ENCODE data around the gene UGT1A6.
"Not testable (repeated sequence)": the region's sequence is repeated elsewhere in the genome, so short reads cannot be mapped to it uniquely, and the experiment has no call there.

UGT1A6 gene

DNA sequence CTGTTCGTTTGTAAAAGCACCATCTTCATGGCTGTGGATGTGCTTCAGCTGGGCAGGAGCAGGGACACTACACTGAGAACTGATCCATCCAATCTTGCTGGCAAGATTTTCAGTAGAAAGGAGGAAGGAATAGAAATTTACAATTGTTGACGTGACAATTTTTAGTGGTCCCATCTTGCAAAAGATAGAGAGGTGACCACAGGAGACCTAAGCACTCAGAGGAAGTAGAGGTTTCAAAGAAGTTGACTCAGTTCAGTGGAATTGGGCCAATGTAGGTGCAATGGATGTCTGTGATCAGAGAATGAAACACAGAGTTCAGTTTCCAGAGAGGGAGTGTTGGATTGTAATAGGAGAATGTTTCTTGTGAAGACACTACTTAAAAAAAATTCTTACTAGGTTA, 21.4 kb downstream of the UGT1A6 start:
- DNase-seq (ENCODE audit: low read depth in 2 of 2, low spot score in 1 of 2): no peak

DNA sequence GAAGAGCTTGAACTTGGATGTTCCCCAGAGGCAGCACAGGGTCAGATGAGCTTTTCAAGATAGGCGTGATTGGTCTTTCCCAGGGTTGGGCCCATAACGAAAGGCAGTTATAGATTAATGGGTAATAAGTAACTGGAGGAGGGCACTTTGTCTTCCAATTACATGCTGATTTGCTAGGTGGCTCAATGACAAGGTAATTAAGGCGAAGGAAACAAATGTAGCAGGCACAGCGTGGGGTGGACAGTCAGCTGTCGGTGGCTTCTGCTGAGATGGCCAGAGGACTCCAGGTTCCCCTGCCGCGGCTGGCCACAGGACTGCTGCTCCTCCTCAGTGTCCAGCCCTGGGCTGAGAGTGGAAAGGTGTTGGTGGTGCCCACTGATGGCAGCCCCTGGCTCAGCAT, 25.9 kb downstream of the UGT1A6 start, which contains the start of gene UGT1A4:
TSS of gene UGT1A4 (plus strand) at position 185 of the 400 bp plus-strand sequence. CDS start at position 270, 85 bp downstream.
- no peak for DNase-seq (ENCODE audit: low read depth in 2 of 2, low spot score in 1 of 2)

DNA sequence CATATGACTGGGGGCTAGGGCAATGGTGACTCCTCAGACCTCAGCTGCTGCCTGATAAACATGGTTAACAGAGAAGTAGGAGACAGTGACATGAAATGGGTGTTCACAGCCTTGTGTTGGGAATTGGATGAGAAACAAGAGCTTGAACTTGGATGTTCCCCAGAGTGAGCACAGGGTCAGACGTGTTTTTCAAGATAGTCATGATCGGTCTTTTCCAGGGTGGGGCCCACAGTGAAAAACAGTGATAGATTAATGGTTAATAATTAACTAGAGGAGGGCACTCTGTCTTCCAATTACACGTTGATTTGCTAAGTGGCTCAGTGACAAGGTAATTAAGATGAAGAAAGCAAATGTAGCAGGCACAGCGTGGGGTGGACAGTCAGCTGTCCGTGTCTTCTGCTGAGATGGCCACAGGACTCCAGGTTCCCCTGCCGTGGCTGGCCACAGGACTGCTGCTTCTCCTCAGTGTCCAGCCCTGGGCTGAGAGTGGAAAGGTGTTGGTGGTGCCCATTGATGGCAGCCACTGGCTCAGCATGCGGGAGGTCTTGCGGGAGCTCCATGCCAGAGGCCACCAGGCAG, 36.1 kb downstream of the UGT1A6 start, which contains the start of gene UGT1A3:
TSS of gene UGT1A3 (plus strand) at position 320 of the 579 bp plus-strand sequence. CDS start at position 405, 85 bp downstream.
- DNase-seq (ENCODE audit: low read depth in 2 of 2, low spot score in 1 of 2): no peak

DNA sequence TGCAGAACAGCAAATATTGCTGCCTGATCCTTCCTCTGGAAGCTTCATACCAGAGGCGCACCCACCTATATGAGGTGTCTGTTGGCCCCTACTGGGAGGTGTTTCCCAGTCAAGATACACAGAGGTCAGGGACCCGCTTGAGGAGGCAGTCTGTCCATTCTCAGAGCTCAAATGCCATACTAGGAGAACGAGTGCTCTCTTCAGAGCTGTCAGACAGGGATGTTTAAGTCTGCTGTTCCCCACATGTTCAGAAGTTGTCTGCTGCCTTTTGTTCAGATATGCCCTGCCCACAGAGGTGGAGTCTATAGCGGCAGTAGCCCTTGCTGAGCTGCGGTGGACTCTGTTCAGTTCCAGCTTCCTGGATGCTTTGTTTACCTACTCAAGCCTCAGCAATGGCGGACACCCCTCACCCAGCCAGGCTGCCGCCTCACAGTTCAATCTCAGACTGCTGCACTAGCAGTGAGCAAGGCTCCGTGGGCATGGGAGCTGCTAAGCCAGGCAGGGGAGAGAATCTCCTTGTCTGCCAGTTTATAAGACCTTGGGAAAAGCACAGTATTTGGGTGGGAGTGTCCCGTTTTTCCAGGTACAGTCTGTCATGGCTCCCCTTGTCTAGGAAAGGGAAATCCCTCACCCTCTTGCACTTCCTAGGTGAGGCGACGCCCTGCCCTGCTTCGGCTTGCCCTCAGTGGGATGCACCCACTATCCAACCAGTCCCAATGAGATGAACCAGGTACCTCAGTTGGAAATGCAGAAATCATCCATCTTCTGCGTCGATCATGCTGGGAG, 44.4 kb downstream of the UGT1A6 start:
- not testable (repeated sequence) for DNase-seq (ENCODE audit: low read depth in 2 of 2, low spot score in 1 of 2)

DNA sequence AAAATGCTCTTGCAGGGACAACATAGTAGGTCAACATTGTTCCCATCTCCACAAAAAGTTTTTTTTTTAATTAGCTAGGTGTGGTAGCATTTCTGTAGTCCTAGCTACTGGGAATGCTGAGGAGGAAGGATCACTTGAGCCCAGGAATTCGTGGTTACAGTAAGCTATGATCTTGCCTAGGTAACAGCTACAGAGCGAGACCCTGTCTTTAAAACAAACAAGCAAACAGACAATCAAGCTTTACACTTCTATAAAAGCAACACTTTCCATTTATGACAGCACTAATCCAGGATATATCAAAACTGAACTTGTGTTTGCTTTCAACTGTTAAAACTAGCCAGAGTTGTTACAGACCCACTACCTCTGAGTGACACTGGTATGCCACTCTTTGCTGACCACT, 48.2 kb downstream of the UGT1A6 start:
- no peak for DNase-seq (ENCODE audit: low read depth in 2 of 2, low spot score in 1 of 2)

DNA sequence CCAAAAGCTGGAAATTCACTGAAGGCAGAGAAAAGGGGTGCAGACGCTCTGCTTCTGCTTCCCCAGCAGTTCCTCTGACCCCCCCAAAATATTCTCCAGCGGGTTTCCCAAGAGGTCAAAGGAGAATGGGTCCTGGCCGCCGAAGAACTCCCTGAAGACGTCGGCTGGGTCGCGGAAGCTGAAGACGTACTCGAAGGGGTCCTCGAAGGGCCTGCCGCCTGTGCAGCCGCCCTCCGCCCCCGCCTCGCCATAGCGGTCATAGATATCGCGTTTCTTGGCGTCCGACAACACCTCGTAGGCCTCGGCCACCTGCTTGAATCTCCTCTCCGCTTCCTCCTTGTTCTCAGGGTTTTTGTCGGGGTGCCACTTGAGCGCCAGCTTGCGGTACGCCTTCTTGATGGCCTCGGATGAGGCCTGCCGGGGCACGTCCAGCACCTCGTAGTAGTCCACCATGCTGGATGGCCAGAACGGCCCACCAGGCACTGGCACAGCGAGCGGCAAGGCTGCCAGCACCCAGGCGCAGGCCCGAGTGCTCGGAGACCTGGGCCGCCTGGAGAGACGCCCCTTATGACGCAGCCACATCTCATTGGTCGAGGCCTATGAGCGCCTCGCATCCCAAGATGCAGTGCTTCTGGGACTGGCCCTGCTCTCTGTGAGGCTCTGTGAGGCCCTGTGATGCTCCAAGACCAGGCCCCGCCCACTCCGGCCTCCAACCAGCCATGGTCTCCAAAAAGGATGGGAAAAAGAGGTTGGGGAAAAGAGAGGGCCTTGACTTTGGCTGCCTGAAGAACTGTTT, 51.0 kb downstream of the UGT1A6 start:
- no peak for DNase-seq (ENCODE audit: low read depth in 2 of 2, low spot score in 1 of 2)

DNA sequence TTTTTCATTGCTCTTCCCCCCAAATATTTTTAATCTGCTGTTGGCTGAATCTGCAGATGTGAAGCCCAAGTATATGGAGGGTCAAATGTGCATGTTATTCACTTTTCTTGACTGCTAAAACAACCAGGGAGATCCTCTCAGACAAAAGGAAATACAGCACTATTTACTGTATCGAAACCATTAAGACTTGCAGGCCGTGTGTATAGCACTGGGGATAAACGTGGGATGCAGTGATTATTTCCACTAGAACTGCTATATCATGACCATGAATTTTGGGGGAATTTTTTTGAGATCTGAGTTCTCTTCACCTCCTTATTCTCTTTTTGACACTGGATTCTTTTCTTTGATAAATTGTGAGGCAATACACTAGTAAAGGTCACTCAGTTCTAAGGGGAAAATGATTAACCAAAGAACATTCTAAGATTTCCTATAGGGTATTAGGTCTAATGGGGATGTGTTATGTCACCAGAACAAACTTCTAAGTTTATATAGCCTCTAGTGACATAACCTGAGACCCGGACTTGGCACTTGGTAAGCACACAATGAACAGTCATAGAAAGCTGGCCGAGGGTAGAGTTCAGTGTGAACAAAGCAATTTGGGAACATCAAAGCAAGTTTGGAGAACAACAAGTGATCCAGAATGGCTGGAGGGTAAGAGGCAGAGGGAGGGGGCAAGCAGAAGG, 52.5 kb downstream of the UGT1A6 start:
- no peak for DNase-seq (ENCODE audit: low read depth in 2 of 2, low spot score in 1 of 2)

DNA sequence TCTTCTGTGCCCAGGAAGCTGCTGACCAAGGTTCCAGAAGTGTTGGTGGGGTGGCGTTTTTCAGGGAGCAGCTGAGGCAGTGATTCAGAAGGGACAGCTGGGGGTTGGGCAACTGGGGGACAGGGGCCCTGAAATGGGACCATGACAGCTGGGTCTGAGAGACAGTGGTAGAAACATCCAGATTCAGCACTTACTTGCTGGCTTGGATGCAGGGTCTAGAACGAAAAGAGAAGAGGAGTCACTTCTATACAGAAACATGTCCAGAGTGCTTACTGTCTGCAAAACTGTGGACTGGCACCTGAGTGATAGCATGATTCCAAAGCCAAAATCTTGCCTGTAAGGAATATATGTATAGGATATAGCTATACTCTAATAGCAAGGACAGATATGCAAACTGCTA, 53.1 kb downstream of the UGT1A6 start:
- DNase-seq (ENCODE audit: low read depth in 2 of 2, low spot score in 1 of 2): not testable (repeated sequence)

DNA sequence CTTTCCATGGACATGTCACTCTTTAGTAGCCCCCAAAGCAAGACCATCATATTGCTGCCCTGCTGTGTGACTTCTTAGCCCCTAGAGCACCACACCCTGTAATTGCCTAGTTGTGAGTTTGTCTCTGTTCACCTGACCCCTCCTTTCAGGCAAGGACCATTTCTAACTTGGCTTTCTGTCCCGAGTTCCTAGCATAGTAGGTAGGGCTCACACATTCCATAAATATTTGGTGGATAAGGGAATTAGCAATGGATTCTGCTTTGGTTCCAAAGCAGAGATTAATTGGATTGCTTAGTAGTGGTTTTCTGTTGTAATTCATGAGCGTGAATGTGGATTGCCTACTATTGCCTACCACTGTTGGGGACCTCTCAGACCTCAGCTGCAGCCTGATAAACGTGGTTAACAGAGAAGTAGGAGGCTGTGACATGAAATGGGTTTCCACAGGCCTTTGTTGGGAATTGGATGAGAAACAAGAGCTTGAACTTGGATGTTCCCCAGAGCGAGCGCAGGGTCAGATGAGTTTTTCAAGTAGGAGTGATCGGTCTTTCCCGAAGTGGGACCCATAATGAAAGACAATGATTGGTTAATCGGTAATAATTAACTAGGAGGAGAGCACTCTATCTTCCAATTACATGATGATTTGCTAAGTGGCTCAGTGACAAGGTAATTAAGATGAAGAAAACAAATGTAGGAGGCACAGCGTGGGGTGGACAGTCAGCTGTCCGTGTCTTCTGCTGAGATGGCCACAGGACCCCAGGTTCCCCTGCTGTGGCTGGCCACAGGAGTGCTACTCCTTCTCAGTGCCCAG, 54.0 kb downstream of the UGT1A6 start:
- DNase-seq (ENCODE audit: low read depth in 2 of 2, low spot score in 1 of 2): no peak

DNA sequence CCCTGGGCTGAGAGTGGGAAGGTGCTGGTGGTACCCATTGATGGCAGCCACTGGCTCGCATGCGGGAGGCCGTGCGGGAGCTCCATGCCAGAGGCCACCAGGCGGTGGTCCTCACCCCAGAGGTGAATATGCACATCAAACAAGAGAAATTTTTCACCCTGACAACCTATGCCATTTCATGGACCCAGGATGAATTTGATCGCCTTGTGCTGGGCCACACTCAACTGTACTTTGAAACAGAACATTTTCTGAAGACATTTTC, 54.5 kb downstream of the UGT1A6 start:
- DNase-seq (ENCODE audit: low read depth in 2 of 2, low spot score in 1 of 2): no peak

DNA sequence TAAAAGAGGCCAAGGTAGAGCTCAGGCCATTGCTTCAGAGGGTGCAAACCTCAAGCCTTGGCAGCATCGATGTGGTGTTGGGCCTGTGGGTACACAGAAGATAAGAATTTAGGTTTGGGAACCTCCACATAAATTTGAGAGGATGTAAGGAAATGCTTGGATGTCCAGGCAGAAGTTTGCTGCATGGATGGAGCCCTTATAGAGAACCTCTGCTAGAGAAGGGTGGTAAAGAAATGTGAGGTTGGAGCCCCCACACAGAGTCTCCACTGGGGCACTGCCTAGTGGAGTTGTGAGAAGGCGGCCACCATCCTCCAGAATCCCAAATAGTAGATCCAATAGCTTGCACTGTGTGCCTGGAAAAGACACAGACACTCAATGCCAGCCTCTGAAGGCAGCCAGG, 58.0 kb downstream of the UGT1A6 start:
- not testable (repeated sequence) for DNase-seq (ENCODE audit: low read depth in 2 of 2, low spot score in 1 of 2)

DNA sequence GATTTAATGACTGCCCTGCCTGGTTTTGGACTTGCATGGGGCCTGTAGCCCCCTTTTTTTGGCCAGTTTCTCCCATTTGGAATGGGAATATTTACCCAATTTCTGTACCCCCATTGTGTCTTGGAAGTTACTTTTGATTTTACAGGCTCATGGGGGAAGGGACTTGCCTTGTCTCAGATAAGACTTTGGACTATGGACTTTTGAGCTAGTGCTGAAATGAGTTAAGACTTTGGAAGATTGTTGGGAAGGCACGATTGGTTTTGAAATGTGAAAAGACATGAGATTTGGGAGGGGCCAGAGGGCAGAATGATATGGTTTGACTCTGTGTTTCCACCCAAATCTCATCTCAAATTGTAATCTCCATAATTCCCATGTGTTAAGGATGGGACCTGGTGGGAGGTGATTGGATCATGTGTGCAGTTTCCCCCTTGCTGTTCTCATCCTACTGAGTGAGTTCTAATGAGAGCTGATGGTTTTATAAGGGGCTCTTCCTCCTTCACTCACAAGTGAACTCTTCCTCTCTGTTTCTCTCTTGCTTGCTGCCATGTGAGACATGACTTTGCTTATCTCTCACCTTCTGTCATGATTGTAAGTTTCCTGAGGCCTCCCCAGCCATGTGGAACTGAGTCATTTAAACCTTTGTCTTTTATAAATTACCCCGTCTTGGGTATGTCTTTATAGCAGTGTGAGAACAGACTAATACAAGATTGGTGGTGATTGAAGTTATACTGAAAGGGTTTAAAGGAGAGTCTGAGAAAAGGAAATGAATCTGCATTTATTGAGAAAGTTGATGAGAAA, 58.7 kb downstream of the UGT1A6 start:
- not testable (repeated sequence) for DNase-seq (ENCODE audit: low read depth in 2 of 2, low spot score in 1 of 2)

DNA sequence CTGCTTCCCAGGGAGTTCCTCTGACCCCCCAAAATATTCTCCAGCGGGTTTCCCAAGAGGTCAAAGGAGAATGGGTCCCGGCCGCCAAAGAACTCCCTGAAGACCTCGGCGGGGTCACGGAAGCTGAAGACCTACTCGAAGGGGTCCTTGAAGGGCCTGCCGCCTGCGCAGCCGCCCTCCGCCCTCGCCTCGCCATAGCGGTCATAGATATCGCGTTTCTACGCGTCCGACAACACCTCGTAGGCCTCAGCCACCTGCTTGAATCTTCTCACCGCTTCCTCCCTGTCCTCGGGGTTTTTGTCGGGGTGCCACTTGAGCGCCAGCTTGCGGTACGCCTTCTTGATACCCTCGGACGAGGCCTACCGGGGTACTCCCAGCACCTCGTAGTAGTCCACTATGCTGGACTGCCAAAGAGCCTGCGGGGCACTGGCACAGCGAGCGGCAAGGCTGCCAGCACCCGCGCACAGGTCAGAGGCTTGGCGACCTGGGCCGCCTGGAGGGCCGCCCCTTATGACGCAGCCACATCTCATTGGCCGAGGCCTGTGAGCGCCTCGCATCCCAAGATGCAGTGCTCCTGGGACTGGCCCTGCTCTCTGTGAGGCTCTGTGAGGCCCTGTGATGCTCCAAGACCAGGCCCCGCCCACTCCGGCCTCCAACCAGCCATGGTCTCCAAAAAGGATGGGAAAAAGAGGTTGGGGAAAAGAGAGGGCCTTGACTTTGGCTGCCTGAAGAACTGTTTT, 62.4 kb downstream of the UGT1A6 start:
- no peak for DNase-seq (ENCODE audit: low read depth in 2 of 2, low spot score in 1 of 2)

DNA sequence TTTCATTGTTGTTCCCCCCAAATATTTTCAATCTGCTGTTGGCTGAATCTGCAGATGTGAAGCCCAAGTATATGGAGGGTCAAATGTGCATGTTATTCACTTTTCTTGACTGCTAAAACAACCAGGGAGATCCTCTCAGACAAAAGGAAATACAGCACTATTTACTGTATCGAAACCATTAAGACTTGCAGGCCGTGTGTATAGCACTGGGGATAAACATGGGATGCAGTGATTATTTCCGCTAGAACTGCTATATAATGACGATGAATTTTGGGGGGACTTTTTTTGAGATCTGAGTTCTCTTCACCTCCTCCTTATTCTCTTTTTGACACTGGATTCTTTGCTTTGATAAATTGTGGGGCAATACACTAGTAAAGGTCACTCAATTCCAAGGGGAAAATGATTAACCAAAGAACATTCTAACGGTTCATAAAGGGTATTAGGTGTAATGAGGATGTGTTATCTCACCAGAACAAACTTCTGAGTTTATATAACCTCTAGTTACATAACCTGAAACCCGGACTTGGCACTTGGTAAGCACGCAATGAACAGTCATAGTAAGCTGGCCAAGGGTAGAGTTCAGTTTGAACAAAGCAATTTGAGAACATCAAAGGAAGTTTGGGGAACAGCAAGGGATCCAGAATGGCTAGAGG, 63.9 kb downstream of the UGT1A6 start:
- no peak for DNase-seq (ENCODE audit: low read depth in 2 of 2, low spot score in 1 of 2)

DNA sequence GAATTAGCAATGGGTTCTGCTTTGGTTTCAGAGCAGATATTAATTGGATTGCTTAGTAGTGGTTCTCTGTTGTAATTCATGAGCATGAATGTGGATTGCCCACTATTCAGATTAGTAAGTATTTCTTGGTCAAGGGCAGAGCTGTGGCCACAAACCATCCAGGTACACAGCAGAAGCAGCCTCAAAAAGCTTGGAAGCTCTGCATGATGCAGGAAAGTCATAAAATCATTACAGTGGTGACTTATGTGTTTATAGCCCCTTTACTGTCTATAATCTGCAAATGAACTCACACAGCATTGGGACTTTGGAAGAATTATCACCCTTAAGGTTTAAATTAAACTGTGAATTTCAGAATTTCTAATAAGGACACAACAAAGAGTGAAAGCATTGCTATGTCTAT, 65.5 kb downstream of the UGT1A6 start:
- no peak for DNase-seq (ENCODE audit: low read depth in 2 of 2, low spot score in 1 of 2)

DNA sequence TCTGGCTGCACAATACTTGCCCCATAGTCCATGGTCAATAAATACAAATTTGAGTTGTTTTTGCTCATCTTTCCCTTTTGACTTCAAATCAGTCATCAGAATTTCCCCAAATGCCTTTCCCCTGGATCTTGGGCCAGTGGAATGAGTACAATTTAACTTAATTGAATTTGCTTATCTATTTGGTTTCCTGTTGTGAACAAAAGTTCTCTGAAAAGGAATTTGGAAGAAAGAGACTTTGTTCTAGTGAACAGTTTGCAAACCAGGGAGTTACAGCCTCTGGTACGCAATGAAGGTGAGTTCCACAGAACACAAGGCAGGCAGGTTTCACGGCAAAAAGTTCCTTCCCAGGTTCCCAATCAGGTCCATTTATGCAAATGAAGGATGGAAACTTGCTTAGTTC, 66.2 kb downstream of the UGT1A6 start:
- DNase-seq (ENCODE audit: low read depth in 2 of 2, low spot score in 1 of 2): no peak

DNA sequence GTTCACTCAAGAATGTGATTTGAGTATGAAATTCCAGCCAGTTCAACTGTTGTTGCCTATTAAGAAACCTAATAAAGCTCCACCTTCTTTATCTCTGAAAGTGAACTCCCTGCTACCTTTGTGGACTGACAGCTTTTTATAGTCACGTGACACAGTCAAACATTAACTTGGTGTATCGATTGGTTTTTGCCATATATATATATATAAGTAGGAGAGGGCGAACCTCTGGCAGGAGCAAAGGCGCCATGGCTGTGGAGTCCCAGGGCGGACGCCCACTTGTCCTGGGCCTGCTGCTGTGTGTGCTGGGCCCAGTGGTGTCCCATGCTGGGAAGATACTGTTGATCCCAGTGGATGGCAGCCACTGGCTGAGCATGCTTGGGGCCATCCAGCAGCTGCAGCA, 67.4 kb downstream of the UGT1A6 start, which contains the start of gene UGT1A1:
TSS of gene UGT1A1 (plus strand) at position 228 of the 400 bp plus-strand sequence. CDS start at position 246, 18 bp downstream.
- no peak for DNase-seq (ENCODE audit: low read depth in 2 of 2, low spot score in 1 of 2)

DNA sequence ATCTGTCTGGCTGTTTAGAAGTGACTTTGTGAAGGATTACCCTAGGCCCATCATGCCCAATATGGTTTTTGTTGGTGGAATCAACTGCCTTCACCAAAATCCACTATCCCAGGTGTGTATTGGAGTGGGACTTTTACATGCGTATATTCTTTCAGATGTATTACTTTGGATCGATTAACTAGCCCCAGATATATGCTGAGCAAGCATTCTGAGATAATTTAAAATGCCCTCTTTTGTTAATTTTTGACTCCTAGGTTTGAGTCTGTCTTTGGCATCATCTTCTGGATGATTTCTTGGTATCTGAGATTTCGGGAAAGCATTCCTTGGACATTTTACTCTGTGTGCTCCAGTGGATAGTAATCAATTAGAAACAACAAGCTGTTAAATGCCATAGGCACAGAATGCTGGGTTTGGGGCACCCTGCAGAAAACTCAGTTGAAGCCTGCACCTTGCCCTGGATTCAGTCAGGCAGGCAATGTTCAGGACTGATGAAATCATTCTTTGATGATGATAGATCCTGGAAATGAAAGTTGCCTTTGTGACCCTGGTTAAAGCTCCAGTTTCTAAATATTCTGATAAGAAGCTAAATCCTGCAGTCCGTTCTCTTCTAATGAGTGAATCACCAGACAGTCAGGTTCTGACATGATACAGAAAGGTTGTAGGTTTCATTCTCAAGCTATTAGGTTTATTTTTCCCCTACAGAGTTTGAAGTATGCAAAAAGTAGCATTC, 68.5 kb downstream of the UGT1A6 start:
- no peak for DNase-seq (ENCODE audit: low read depth in 2 of 2, low spot score in 1 of 2)

Measured in stimulated activated CD8-positive, alpha-beta memory T cell treated with anti-CD3 and anti-CD28 coated beads, Interleukin-4, amount 100 ng/mL, for 1 hour (primary cell).